Forelimb muscle (tissue), 1 donor: ENCODE data around the gene CLMN. TPM values are rescaled to one million over a fixed set of nuclear protein-coding genes. Genes with fewer than 3 reads are reported as not detected.
"Not testable (repeated sequence)": the region's sequence is repeated elsewhere in the genome, so short reads cannot be mapped to it uniquely, and the experiment has no call there.

Experiments
- DNase-seq: peaks from one replicate; pipeline ENCODE4 v3.0.0-alpha.2; 2013; ENCODE audit warnings: low read depth
- polyA plus RNA-seq: library from polyadenylated mRNA; unstranded; fragments of 120-200 nt; gene quantifications from one replicate; pipeline ENCODE4 v1.2.1, GENCODE V29; 2013; ENCODE audit not compliant: insufficient read length

Gene CLMN
- polyA plus RNA-seq, 1 donor: 2.5 TPM

GRCh38 chr14:95287176-95287754 is 32.4 kb downstream of the CLMN start:
- DNase-seq: no peak

GRCh38 chr14:95286645-95287044 is 33.1 kb downstream of the CLMN start:
- no peak for DNase-seq

- no peak for DNase-seq
Measured at GRCh38 chr14:95285566-95285965, 34.1 kb downstream of the CLMN start.

- DNase-seq: not testable (repeated sequence)
Measured at GRCh38 chr14:95283802-95284201, 35.9 kb downstream of the CLMN start.

DNA sequence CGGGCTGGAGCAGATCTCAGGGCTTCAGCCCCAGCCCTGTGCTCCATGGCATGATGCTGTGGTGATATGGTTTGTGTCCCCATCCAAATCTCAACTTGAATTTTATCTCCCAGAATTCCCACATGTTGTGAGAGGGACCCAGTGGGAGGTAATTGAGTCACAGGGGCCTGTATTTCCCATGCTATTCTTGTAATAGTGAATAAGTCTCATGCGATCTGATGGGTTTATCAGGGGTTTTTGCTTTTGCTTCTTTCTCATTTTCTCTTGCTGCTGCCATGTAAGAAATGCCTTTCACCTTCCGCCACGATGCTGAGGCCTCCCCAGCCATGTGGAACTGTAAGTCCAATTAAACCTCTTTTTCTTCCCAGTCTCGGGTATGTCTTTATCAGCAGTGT is 36.7 kb downstream of the CLMN start:
- DNase-seq: not testable (repeated sequence)

DNA sequence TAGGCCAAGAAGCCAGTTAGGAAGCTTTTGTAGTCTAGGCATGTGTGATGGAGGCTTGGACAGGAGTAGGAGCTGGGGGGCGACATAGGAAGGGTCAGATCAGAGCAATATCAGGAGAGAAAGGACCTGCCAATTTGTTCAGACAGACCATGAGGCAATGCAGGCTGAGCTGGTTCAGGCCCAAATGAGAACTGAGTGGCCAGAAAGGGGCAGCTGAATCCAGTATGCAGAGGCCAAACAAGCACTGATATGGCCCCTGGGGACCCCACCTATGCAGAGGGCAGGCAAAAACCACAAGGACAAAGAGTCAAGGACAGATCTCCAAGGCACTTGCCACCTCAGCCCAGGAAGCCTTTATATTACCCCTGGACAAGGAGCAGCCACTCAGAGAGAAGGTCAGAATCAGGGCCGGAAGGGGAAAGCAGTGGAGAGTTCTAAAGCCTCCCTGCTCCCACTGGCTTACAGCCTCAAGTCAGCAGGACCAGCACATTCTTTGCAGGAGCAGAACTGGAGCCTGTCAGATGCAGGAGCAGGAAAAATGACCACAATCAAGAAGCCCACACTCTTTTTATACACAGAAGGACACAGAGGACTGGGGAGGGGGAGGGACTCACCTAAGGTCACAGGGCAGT is 37.2 kb downstream of the CLMN start:
- DNase-seq: no peak

GRCh38 chr14:95281560-95282176 is 38.0 kb downstream of the CLMN start:
- DNase-seq: no peak

DNA sequence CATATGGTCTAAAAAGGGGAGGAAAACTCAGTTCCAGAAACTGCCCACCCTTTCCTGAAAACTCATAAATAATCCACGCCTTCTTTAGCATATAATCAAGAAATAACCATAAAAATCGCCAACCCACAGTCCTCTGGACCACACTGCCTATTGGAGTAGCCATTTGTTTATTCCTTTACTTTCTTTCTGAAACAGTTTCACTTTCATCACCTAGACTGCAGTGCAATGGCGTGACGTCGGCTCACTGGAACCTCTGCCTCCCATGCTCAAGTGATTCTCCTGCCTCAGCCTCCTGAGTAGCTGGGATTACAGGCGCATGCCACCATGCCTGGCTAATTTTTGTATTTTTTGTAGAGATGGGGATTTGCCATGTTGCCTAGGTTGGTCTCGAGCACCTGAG is 44.2 kb downstream of the CLMN start:
- no peak for DNase-seq

GRCh38 chr14:95274874-95275273 is 44.8 kb downstream of the CLMN start:
- DNase-seq: no peak

- no peak for DNase-seq
Measured at GRCh38 chr14:95274279-95274678, 45.4 kb downstream of the CLMN start.

DNA sequence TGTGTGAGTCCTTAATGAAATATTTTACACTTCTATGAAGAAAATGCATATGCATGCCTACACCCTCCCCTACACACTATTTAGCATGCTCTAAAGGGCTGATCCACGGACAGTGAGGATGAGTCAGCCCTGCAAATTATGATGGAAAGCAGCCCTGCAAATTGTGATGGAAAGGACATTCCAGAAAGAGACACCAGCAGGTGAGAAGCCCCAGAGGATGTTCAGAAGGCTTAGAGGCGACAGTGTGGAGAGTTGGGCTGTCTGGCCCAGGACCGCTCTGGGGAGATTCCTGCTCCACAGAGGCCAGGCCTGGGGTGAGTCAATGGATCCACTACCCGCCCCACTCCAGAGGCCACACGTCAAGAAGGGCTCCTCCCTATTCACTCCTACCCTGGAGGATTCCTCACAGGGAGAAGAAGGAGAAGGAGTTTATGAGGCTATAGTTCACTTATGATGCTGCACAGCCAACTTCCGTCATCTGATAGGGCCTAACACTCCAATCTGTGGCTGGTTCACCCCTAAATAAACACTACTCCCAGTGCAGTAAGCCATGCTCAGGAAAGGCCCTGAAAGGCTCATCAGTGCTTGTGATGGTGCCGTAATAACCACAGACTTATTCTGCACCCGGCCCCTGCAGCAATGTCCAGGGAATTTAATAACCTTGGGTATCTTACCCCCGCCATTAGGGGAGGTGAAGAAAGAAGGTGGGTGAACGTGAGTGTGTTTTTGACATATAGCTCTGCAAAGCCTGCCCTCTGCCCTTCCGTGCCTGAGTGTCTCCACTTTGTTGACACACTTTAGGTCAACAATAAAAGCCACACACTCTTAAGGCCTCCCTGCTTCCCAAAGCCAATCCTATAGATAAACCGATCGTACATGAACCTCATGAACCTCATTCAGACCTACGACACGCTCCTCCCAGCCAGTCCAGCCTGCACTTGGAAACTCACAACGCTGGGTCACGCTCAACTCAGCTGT is 46.4 kb downstream of the CLMN start:
- DNase-seq: no peak

DNA sequence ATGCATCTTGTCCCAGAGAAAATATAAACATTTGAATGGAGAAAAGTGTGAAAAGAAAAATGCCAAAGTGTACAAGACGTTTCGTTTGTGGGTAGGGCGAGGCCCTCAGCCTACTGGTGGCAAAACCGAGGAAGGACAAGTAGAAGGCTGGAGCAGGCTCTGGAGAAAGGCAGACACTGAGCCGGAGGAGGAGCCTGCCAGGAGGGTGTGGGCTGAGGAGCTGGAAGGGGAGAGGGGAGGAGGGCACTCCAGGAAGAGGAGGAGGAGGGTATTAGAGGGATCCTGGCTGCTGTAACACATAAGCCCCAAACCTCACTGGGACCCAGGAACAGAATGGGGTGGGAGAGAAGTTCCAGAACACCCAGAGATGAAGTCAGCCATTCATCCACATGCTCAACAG is 47.7 kb downstream of the CLMN start:
- DNase-seq: no peak

GRCh38 chr14:95270203-95270602 is 49.5 kb downstream of the CLMN start:
- no peak for DNase-seq

- no peak for DNase-seq
Measured at GRCh38 chr14:95269493-95269892, 50.2 kb downstream of the CLMN start.

GRCh38 chr14:95268350-95268749 is 51.4 kb downstream of the CLMN start:
- DNase-seq: no peak

DNA sequence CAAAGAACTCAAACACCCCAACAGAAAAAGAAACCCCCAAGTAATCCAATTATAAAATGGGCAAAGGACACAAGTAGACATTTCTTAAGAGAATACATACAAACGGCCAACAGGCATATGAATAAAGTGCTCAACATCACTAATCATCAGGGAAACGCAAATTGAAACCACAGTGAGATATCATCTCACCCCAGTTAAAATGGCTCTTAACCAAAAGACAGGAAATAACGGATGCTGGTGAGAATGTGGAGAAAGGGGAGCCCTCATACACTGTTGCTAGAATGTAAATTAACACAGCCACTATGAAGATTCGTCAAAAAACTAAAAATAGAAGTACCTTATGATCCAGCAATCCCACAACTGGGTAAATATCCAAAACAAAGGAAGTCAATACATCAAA is 52.4 kb downstream of the CLMN start:
- DNase-seq: no peak

GRCh38 chr14:95265106-95266094 is 54.3 kb downstream of the CLMN start:
- DNase-seq: no peak

DNA sequence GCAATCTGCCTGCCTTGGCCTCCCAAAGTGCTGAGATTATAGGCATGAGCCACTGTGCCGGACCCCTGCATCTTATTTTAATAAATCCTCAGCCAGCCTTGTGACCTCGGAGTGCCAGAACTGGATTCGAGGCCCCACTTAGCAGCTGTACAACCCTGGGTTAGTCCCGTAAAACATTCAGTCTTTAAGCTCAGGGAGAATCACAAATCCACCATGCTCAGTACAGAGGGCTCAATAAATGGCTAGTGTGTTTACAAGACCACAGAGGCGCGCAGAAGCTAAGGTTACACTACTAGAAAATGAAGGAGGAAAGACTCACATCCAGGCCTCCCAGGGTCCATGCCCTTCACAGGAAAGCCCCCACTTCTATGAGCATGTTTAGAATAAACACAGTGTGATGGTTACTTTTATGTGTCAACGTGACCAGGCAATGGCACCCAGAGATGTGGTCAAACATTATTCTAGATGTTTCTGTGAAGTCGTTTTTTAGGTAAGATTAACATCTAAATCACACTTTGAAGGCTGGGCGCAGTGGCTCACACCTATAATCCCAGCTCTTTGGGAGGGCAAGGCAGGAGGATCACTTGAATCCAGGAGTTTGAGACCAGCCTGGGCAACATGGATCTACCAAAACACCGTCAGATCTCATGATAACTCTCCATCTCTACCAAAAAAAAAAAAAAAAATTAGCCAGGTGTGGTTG is 55.3 kb downstream of the CLMN start:
- DNase-seq: no peak

GRCh38 chr14:95263527-95264231 is 56.0 kb downstream of the CLMN start:
- no peak for DNase-seq

GRCh38 chr14:95262511-95262891 is 57.2 kb downstream of the CLMN start:
- no peak for DNase-seq
